IPS DF 6.9 (cell line): ENCODE measurements around the gene KCNK17.
"Not testable (repeated sequence)": the region's sequence is repeated elsewhere in the genome, so short reads cannot be mapped to it uniquely, and the experiment has no call there.

Source experiments
- DNase-seq: peaks from one replicate; pipeline ENCODE4 v3.0.0-alpha.2; 2013; ENCODE audit warnings: low read depth, low spot score
- H3K27ac ChIP-seq: one replicate; pipeline ENCODE4 v1.5.1; 2013; ENCODE audit warnings: low read length, control low read depth
- H3K27me3 ChIP-seq: 2 replicates; pipeline ENCODE4 v1.6.1; 2013; ENCODE audit warnings: mild to moderate bottlenecking, low read length; ENCODE audit not compliant: control insufficient read depth, insufficient read depth
- H3K36me3 ChIP-seq: 2 replicates; pipeline ENCODE4 v1.6.1; 2013; ENCODE audit warnings: low read length; ENCODE audit not compliant: control insufficient read depth, insufficient read depth
- H3K4me1 ChIP-seq: 2 replicates; pipeline ENCODE4 v1.6.1; 2013; ENCODE audit warnings: low read length; ENCODE audit not compliant: control insufficient read depth, insufficient read depth
- H3K4me3 ChIP-seq: 2 replicates; pipeline ENCODE4 v1.5.1; 2013; ENCODE audit warnings: mild to moderate bottlenecking, low read length
- H3K9me3 ChIP-seq: 2 replicates; pipeline ENCODE4 v1.6.1; 2013; ENCODE audit warnings: low read length, inconsistent platforms; ENCODE audit not compliant: control insufficient read depth, insufficient read depth
- WGBS: extraction: QIAGEN DNeasy Blood & Tissue Kit; methylation state at CpG from one replicate; pipeline ENCODE4 v1.1.7; 2013; ENCODE audit warnings: mixed read lengths, missing lambda C conversion rate; ENCODE audit not compliant: insufficient read length, insufficient coverage; 5-methylcytosine and 5-hydroxymethylcytosine counted together

The KCNK17 gene

DNA sequence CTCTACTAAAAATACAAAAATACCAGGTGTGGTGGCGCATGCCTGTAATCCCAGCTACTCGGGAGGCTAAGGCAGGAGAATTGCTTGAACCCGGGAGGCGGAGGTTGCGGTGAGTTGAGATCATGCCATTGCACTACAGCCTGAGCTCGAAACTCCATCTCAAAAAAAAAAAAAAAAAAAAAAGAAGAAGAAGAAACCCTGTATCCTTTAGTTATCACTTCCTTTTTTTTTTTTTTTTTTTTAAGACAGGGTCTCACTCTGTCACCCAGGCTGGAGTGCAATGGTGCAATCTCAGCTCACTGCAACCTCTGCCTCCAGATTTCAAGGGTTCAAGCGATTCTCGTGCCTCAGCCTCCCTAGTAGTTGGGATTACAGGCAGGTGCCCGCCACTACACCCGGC lies 27.6 kb downstream of the KCNK17 start:
- H3K4me3 ChIP-seq, H3K27ac ChIP-seq, H3K9me3 ChIP-seq, H3K4me1 ChIP-seq, H3K27me3 ChIP-seq, H3K36me3 ChIP-seq, DNase-seq: not testable (repeated sequence)
- no CpG with 5 or more reads among the region's 10 CpGs for WGBS

DNA sequence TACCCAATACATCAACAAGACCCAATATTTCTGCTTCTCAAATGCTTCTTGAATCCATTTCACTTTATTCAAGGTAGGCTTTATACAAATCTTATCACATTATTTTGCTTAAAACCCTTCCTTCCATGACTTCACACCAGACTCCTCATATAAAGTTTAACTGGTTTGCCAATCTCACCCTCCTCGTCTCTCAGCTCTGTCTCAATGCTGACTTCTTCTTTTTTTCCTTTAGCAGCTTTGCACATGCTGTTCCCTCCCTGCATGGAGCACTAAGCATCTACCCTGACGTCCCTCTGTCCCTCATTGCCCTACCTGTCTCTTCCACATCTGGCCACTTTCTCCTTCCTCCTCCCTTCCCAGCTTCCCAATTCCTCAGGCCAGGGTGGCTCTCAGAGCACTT lies 31.4 kb downstream of the KCNK17 start:
- Histone ChIP-seq H3K4me1 (peaks cover 1% of the 10 kb centered on the region; the same call in 1 of the 2 replicates), H3K27ac (no peak overlapping the region), H3K36me3 (no peaks in the 10 kb centered on the region), H3K9me3 (no peaks in the 10 kb centered on the region), H3K4me3 (no peak overlapping the region), H3K27me3 (no peaks in the 10 kb centered on the region)
- no CpG with 5 or more reads among the region's 2 CpGs for WGBS
- no peak for DNase-seq

DNA sequence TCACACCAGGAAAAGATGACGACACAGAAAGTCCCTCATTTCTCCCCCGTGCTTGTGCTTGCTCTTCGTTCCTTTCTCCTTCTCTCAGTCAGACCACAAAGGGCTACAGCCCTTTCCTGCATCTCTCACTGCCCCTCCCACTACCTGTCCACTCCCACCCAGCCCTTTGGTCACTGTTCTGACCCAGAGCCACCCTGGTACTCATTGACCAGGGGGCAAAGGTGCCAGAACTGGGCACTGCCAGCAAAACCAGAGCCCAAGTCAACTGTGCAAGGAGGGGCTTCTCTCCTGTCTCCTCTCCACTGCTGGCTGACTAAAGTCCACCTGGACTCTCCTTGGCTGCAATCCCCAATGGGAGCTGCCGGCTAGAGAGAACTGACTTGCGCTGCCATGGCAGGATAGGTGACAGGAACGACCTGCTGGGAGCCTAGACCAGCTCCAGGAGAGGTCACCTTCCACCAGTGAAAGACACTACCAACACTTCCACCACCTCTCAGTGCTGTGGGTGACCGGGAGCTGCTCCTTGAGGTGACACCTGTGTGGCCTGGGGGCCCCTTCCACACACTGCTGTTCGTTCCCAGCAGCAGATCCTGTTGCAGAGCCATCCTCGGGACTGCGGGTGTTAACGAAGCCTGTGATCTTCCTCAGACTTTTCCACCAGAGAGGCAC lies 32.8 kb downstream of the KCNK17 start:
- no peaks in the 10 kb centered on the region for H3K36me3 ChIP-seq
- no peak overlapping the region for H3K27ac ChIP-seq
- no peaks in the 10 kb centered on the region for H3K27me3 ChIP-seq
- no peak for DNase-seq
- WGBS, result no CpG with 5 or more reads among the region's 11 CpGs
- H3K4me1 ChIP-seq, result peaks cover 1% of the 10 kb centered on the region; the same call in 1 of the 2 replicates
- no peaks in the 10 kb centered on the region for H3K9me3 ChIP-seq
- H3K4me3 ChIP-seq, result no peak overlapping the region

DNA sequence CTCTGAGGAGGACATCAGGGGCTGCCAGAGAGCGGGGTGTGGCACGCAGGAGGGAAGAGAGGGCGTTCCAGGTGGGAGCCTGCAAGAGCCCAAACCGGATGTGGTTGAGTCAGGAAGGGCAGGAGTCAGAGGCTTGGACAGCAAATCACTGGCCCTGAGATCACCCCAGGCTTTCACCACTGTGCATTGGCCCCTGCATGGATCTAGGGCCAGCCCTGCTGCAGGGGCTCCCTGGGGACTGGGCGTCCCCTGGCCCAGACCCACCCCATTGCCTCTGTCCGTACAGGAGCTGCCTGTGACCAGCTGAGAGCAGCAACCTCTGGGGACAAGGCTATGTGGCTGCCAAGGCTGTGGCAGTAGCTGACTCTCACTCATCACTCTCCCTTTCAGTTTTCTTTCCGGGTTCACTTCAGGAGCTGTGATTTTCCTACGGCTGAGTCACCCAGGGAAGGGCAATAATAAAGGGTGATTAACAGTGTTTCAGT lies 33.9 kb downstream of the KCNK17 start:
- Histone ChIP-seq H3K4me3 (no peak overlapping the region), H3K36me3 (no peaks in the 10 kb centered on the region), H3K27me3 (no peaks in the 10 kb centered on the region), H3K27ac (no peak overlapping the region), H3K9me3 (no peaks in the 10 kb centered on the region), H3K4me1 (peaks cover 1% of the 10 kb centered on the region; the same call in 1 of the 2 replicates)
- WGBS, result no CpG with 5 or more reads among the region's 8 CpGs
- DNase-seq, result no peak

DNA sequence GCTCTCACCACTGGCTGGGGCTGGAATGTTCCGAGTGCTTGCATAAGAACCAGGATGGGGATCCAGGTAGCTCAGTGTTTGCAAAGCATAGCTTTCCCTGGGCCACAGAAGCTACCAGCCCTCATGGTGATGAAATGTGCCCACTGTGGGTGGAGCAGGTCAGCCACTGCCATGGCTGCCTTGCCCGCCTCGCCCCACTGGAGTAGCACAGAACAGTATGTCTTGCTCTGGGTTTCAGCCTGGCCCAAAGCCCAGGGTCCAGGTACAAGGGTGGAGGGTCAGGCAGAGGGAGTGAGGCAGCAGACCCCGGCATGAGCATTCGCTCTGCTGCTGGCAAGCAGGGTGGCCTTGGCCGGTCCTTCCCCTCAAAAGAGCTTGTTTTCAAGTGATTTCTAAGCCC lies 34.7 kb downstream of the KCNK17 start:
- no CpG with 5 or more reads among the region's 6 CpGs for WGBS
- H3K9me3 ChIP-seq, result no peaks in the 10 kb centered on the region
- no peak overlapping the region for H3K27ac ChIP-seq

DNA sequence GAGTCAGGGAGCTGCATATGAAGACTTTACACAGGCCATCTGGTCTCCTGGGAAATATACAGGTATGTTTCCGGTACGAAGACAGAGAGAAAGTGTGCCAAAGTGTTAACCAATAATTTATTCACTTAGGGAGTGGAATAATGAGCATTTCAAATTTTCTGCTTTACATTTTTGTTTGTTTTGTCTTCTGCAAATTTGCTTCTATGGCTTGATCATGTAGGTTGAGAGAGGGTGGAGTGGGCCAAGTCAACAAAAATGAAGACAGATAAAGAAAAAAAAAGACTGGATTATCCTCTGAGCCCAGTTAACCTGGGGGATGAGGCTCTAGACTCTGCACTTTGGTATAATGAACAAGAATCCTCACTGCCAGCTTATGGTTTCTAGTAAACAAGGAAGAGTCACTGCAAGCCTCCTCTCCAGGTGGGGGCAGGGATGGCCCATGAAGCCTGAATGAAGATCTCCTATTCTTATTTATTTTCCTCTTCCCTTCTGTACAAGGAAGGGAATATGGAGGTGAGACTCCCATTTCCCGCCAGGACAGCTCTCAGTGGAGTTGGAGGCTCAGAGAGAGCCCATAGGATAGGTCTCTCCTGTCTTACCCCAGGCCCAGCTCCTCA lies 37.7 kb downstream of the KCNK17 start:
- DNase-seq, result no peak
- H3K9me3 ChIP-seq, result no peaks in the 10 kb centered on the region
- WGBS, result no CpG with 5 or more reads among the region's 3 CpGs
- no peak overlapping the region for H3K4me3 ChIP-seq
- no peaks in the 10 kb centered on the region for H3K27me3 ChIP-seq
- peaks cover 7% of the 10 kb centered on the region for H3K4me1 ChIP-seq
- H3K36me3 ChIP-seq, result no peaks in the 10 kb centered on the region
- H3K27ac ChIP-seq, result no peak overlapping the region

More for the DNA sequence above, 34.7 kb downstream of the KCNK17 start:
- no peak overlapping the region for H3K4me3 ChIP-seq
- H3K36me3 ChIP-seq, result no peaks in the 10 kb centered on the region
- DNase-seq, result no peak
- no peaks in the 10 kb centered on the region for H3K27me3 ChIP-seq
- H3K4me1 ChIP-seq, result peaks cover 1% of the 10 kb centered on the region; the same call in 1 of the 2 replicates

DNA sequence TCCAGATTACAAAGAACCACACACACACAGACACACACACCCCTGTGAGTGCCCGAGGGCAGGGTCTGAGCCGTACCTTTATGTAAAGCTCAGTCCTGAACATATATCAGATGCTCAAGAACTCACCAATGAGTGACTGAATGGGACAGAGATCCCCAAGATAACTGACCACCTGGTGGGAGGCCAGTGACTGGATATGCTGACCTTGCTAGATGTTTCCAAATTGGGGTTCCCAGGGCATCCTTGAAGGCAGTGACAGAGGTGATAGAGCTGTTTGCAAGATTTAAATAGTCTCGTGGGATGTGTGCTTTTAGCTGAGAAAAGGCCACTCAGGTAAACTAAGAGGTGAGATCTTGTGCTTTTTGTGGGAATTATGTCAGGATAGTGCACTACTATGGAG lies 39.3 kb downstream of the KCNK17 start:
- H3K27me3 ChIP-seq, result no peaks in the 10 kb centered on the region
- H3K4me1 ChIP-seq, result peaks cover 6% of the 10 kb centered on the region
- no peaks in the 10 kb centered on the region for H3K9me3 ChIP-seq
- no peak for DNase-seq
- no CpG with 5 or more reads among the region's 3 CpGs for WGBS
- no peak overlapping the region for H3K4me3 ChIP-seq
- no peak overlapping the region for H3K27ac ChIP-seq
- H3K36me3 ChIP-seq, result no peaks in the 10 kb centered on the region

DNA sequence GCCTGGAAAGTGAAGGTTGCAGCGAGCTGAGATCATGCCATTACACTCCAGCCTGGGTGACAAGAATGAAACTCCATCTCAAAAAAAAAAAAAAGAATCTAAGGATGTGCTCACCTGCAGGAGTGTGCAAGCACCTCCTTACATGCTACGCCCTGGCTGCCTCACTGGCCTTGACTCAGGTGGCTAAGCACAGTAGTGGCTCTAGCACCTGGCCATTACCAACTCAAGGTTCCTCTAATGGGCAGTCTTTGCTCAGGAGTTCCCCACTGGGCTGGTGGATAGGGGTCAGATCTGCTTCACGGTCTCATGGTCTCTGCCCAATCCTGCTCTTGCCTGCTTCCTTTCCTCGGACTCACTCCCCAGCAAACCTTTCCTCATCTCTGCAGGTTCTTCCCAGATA lies 39.7 kb downstream of the KCNK17 start:
- H3K9me3 ChIP-seq, result no peaks in the 10 kb centered on the region
- no peak overlapping the region for H3K27ac ChIP-seq
- H3K4me1 ChIP-seq, result peaks cover 6% of the 10 kb centered on the region
- H3K27me3 ChIP-seq, result no peaks in the 10 kb centered on the region
- no peak overlapping the region for H3K4me3 ChIP-seq
- DNase-seq, result no peak
- no peaks in the 10 kb centered on the region for H3K36me3 ChIP-seq
- no CpG with 5 or more reads among the region's 4 CpGs for WGBS

DNA sequence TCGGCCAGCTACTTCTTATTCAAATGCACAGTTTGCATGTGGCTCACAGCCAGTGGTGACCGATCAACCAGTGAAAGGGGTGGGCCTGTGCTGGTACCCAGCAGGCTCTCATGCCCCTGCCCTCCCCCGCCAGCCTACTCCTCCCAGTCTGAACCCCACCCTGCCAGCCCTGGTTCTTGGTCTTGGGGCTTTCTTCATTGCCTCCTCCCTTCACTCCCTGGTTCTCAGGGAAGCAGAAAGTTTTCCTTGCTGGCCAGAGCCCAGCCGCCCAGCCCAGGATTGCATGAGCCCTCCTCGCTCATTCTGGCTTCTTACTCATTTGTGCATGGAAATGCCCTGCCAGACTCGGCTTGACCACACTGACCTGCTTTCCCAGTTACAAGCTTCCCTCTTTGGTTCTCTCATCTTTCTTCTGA lies 40.8 kb downstream of the KCNK17 start:
- Histone ChIP-seq H3K27ac (no peak overlapping the region), H3K4me3 (no peak overlapping the region), H3K27me3 (no peaks in the 10 kb centered on the region), H3K36me3 (no peaks in the 10 kb centered on the region), H3K4me1 (peaks cover 8% of the 10 kb centered on the region), H3K9me3 (no peaks in the 10 kb centered on the region)
- no CpG with 5 or more reads among the region's 6 CpGs for WGBS
- no peak for DNase-seq

DNA sequence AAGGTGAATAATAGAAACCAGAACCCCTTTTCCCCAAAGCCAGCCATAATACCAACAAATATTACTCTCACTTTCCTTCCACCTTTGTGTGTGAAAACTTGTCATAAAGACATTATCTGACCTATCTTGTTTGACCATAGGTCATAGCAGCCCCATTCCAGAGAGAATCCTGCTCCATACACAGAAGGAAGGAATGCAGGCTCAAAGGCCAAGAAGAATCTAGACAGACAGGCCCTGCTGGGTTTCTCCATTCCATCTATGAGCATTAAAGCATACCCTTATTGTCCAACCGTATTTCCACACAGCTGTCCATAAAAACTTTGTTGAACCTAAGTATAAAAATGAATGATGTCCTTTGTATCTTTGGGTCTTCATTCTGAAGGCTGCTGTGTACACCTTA lies 44.3 kb downstream of the KCNK17 start:
- no peak for DNase-seq
- Histone ChIP-seq H3K4me1 (peaks cover 8% of the 10 kb centered on the region), H3K9me3 (no peaks in the 10 kb centered on the region), H3K27me3 (no peaks in the 10 kb centered on the region), H3K27ac (no peak overlapping the region), H3K4me3 (no peak overlapping the region), H3K36me3 (no peaks in the 10 kb centered on the region)
- WGBS, result no CpG with 5 or more reads among the region's 1 CpG

DNA sequence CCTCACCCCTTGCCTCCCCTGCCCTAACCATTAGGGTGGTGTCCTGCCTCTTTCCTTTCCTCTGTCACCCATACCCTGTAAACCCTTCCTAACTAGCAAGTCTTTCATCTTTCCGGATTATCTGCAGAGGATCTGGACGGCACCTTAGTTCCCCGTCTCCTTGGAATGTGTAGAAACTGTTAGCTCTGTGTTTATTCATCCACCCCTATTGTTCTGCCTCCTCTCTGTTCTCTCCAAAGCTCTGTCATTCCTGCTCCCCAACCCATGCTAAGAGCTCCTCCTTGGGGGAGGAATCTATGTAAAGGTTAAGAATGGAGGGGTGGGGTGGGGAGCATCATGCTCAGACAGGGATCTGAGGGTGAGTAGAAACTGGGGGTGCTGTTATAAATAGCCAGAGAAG lies 45.5 kb downstream of the KCNK17 start:
- Histone ChIP-seq H3K9me3 (no peaks in the 10 kb centered on the region), H3K27ac (no peak overlapping the region), H3K4me3 (no peak overlapping the region), H3K36me3 (no peaks in the 10 kb centered on the region), H3K27me3 (no peaks in the 10 kb centered on the region), H3K4me1 (peaks cover 8% of the 10 kb centered on the region)
- no peak for DNase-seq
- WGBS, result no CpG with 5 or more reads among the region's 3 CpGs
